GM23338 (cell line): Measurements from ENCODE around the gene LINC00632.

Source experiments
- CREB1 ChIP-seq: fragments of 250-450 bp; sonication (Bioruptor Pico); IDR thresholded peaks from 2 replicates; pipeline ENCODE4 v1.5.0; 2020; ENCODE audit warnings: low read depth, mild to moderate bottlenecking, moderate library complexity
- CTCF ChIP-seq, 2 experiments: fragments of 200-600 bp in 1 of 2; sonication (generic) in 1 of 2; conservative IDR thresholded peaks; 2 replicates each; pipeline versions ENCODE4 v1.5.1 to v1.6.1; 2016 to 2017; ENCODE audit warnings: antibody characterized with exemption in 2 of 2, low read depth in 2 of 2, mild to moderate bottlenecking in 2 of 2, moderate library complexity in 1 of 2
- EZH2 ChIP-seq: fragments of 200-600 bp; sonication (generic); IDR thresholded peaks from one replicate; pipeline ENCODE4 v1.8.0; 2017; ENCODE audit warnings: antibody characterized with exemption, mild to moderate bottlenecking, low read depth; ENCODE audit not compliant: unreplicated experiment
- EZH2phosphoT487 ChIP-seq: fragments of 200-600 bp; sonication (generic); IDR thresholded peaks from one replicate; pipeline ENCODE4 v1.8.1; 2018; ENCODE audit warnings: antibody characterized with exemption; ENCODE audit not compliant: unreplicated experiment
- JUNB ChIP-seq: IDR thresholded peaks from one replicate; pipeline ENCODE4 v1.6.1; 2016; ENCODE audit warnings: antibody characterized with exemption; ENCODE audit not compliant: unreplicated experiment
- POLR2AphosphoS5 ChIP-seq: IDR thresholded peaks from 2 replicates; pipeline ENCODE4 v1.6.1; 2016; ENCODE audit warnings: antibody characterized with exemption, low read depth

GRCh38 chrX:140794642-140795041 is 85.1 kb downstream of the LINC00632 start:
- TF ChIP-seq CTCF (conservative IDR thresholded peaks at IDR 0.05; ENCODE audit: low read depth in 2 of 2) (no peak), EZH2 (no peak), POLR2AphosphoS5 (no peak), JUNB (no peak), CREB1 (no peak), EZH2phosphoT487 (no peak)
